Measurements from ENCODE around the gene MLF2.

DNA sequence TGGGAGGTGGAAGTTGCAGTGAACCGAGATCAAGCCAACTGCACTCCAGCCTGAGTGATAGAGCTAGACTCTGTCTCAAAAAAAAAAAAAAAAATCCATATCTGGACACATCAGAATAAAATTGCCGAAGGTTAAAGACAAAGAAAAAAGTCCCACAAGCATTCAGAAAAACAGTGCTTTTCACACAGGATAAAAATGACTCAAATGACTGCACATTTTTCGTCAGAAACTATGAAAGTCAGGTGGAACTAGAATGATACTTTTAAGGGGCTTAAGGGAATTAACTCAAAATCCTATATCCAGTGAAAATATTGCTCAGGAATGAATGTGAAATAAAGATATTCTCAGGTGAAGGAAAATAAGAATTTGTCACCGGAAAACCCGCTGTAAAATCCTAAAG lies 16.2 kb downstream of the MLF2 start:
- TF ChIP-seq CTCF (IDR thresholded peaks at IDR 0.05) (no peak), POLR2A (IDR thresholded peaks at IDR 0.05) (no peak)
